ENCODE results near the gene GLUD1. TPM values are rescaled to one million over a fixed set of nuclear protein-coding genes. Genes with fewer than 3 reads are reported as not detected.
A peak's percentile ranks its signal among the peaks of the same experiment; 100 is the strongest.
"Not testable (repeated sequence)": the region's sequence is repeated elsewhere in the genome, so short reads cannot be mapped to it uniquely, and the experiment has no call there.

Gene GLUD1
- total and polyA plus RNA-seq, 2 donors (not counting 1 experiment from before 2014, with no cell fraction given): 130 to 327 TPM

GRCh38 chr10:87133936-87134335 is 39.3 kb upstream of the GLUD1 start:
- not testable (repeated sequence) for H3K4me3 ChIP-seq (replicated peaks in 1 of 4; ENCODE audit: control extremely low read depth in 1 of 4, insufficient read depth in 1 of 4, low read depth in 3 of 4, low read length in 4 of 4); H2AFZ ChIP-seq (ENCODE audit: low read length); DNase-seq (ENCODE audit: low read depth in 2 of 2); H3K9ac ChIP-seq (ENCODE audit: insufficient read depth, low read length); H3K79me2 ChIP-seq (ENCODE audit: control insufficient read depth, insufficient read depth, low read length); H3K4me1 ChIP-seq (ENCODE audit: control insufficient read depth, extremely low read depth, insufficient read depth, low read length); H4K20me1 ChIP-seq (ENCODE audit: control insufficient read depth, extremely low read depth, insufficient read depth, low read length); H3K4me2 ChIP-seq (ENCODE audit: extremely low read depth, insufficient read depth, low read length); H3K36me3 ChIP-seq (ENCODE audit: control insufficient read depth, insufficient read depth, low read length); H3K27ac ChIP-seq (ENCODE audit: insufficient read depth, low read length); H3K27me3 ChIP-seq (ENCODE audit: control insufficient read depth, insufficient read depth, low read length); H3K9me3 ChIP-seq (ENCODE audit: control insufficient read depth, insufficient read depth, low read depth, low read length)

GRCh38 chr10:87132176-87132575 is 37.5 kb upstream of the GLUD1 start:
- H3K4me3 ChIP-seq (replicated peaks in 1 of 4; ENCODE audit: control extremely low read depth in 1 of 4, insufficient read depth in 1 of 4, low read depth in 3 of 4, low read length in 4 of 4); H3K9me3 ChIP-seq (ENCODE audit: control insufficient read depth, insufficient read depth, low read depth, low read length): not testable (repeated sequence)
- peak; percentile 11 to 35 for DNase-seq (ENCODE audit: low read depth in 2 of 2)

GRCh38 chr10:87127607-87128156 is 33.0 kb upstream of the GLUD1 start:
- peak; percentile 4 to 50 for DNase-seq (ENCODE audit: low read depth in 2 of 2)
- not testable (repeated sequence) for H3K27ac ChIP-seq (ENCODE audit: insufficient read depth, low read length); H3K4me1 ChIP-seq (ENCODE audit: control insufficient read depth, extremely low read depth, insufficient read depth, low read length); H3K9me3 ChIP-seq (ENCODE audit: control insufficient read depth, insufficient read depth, low read depth, low read length); H3K27me3 ChIP-seq (ENCODE audit: control insufficient read depth, insufficient read depth, low read length); H3K36me3 ChIP-seq (ENCODE audit: control insufficient read depth, insufficient read depth, low read length); H3K79me2 ChIP-seq (ENCODE audit: control insufficient read depth, insufficient read depth, low read length); H2AFZ ChIP-seq (ENCODE audit: low read length); H3K9ac ChIP-seq (ENCODE audit: insufficient read depth, low read length); H3K4me2 ChIP-seq (ENCODE audit: extremely low read depth, insufficient read depth, low read length); H3K4me3 ChIP-seq (replicated peaks in 1 of 4; ENCODE audit: control extremely low read depth in 1 of 4, insufficient read depth in 1 of 4, low read depth in 3 of 4, low read length in 4 of 4); H4K20me1 ChIP-seq (ENCODE audit: control insufficient read depth, extremely low read depth, insufficient read depth, low read length)

More at GRCh38 chr10:87132176-87132575, 37.5 kb upstream of the GLUD1 start:
- H3K36me3 ChIP-seq (ENCODE audit: control insufficient read depth, insufficient read depth, low read length); H3K9ac ChIP-seq (ENCODE audit: insufficient read depth, low read length); H3K4me1 ChIP-seq (ENCODE audit: control insufficient read depth, extremely low read depth, insufficient read depth, low read length); H3K27ac ChIP-seq (ENCODE audit: insufficient read depth, low read length); H3K4me2 ChIP-seq (ENCODE audit: extremely low read depth, insufficient read depth, low read length); H3K27me3 ChIP-seq (ENCODE audit: control insufficient read depth, insufficient read depth, low read length); H3K79me2 ChIP-seq (ENCODE audit: control insufficient read depth, insufficient read depth, low read length); H2AFZ ChIP-seq (ENCODE audit: low read length); H4K20me1 ChIP-seq (ENCODE audit: control insufficient read depth, extremely low read depth, insufficient read depth, low read length): not testable (repeated sequence)

GRCh38 chr10:87127048-87127447 is 32.4 kb upstream of the GLUD1 start:
- H4K20me1 ChIP-seq (ENCODE audit: control insufficient read depth, extremely low read depth, insufficient read depth, low read length); H3K9ac ChIP-seq (ENCODE audit: insufficient read depth, low read length); H3K4me2 ChIP-seq (ENCODE audit: extremely low read depth, insufficient read depth, low read length); H2AFZ ChIP-seq (ENCODE audit: low read length); H3K79me2 ChIP-seq (ENCODE audit: control insufficient read depth, insufficient read depth, low read length); H3K4me1 ChIP-seq (ENCODE audit: control insufficient read depth, extremely low read depth, insufficient read depth, low read length); H3K9me3 ChIP-seq (ENCODE audit: control insufficient read depth, insufficient read depth, low read depth, low read length); H3K27ac ChIP-seq (ENCODE audit: insufficient read depth, low read length); H3K36me3 ChIP-seq (ENCODE audit: control insufficient read depth, insufficient read depth, low read length); H3K4me3 ChIP-seq (replicated peaks in 1 of 4; ENCODE audit: control extremely low read depth in 1 of 4, insufficient read depth in 1 of 4, low read depth in 3 of 4, low read length in 4 of 4); DNase-seq (ENCODE audit: low read depth in 2 of 2); H3K27me3 ChIP-seq (ENCODE audit: control insufficient read depth, insufficient read depth, low read length): not testable (repeated sequence)

- H3K27ac ChIP-seq (ENCODE audit: insufficient read depth, low read length); H2AFZ ChIP-seq (ENCODE audit: low read length); DNase-seq (ENCODE audit: low read depth in 2 of 2): not testable (repeated sequence)
Measured at GRCh38 chr10:87123351-87123750, 28.7 kb upstream of the GLUD1 start.

GRCh38 chr10:87119029-87119428 is 24.4 kb upstream of the GLUD1 start:
- not testable (repeated sequence) for H3K4me1 ChIP-seq (ENCODE audit: control insufficient read depth, extremely low read depth, insufficient read depth, low read length); H4K20me1 ChIP-seq (ENCODE audit: control insufficient read depth, extremely low read depth, insufficient read depth, low read length); H2AFZ ChIP-seq (ENCODE audit: low read length); H3K4me3 ChIP-seq (replicated peaks in 1 of 4; ENCODE audit: control extremely low read depth in 1 of 4, insufficient read depth in 1 of 4, low read depth in 3 of 4, low read length in 4 of 4); H3K4me2 ChIP-seq (ENCODE audit: extremely low read depth, insufficient read depth, low read length); H3K79me2 ChIP-seq (ENCODE audit: control insufficient read depth, insufficient read depth, low read length); H3K9me3 ChIP-seq (ENCODE audit: control insufficient read depth, insufficient read depth, low read depth, low read length); H3K27ac ChIP-seq (ENCODE audit: insufficient read depth, low read length); DNase-seq (ENCODE audit: low read depth in 2 of 2); H3K27me3 ChIP-seq (ENCODE audit: control insufficient read depth, insufficient read depth, low read length); H3K9ac ChIP-seq (ENCODE audit: insufficient read depth, low read length); H3K36me3 ChIP-seq (ENCODE audit: control insufficient read depth, insufficient read depth, low read length)

More at GRCh38 chr10:87123351-87123750, 28.7 kb upstream of the GLUD1 start:
- H3K36me3 ChIP-seq (ENCODE audit: control insufficient read depth, insufficient read depth, low read length); H3K4me1 ChIP-seq (ENCODE audit: control insufficient read depth, extremely low read depth, insufficient read depth, low read length); H3K9ac ChIP-seq (ENCODE audit: insufficient read depth, low read length); H3K27me3 ChIP-seq (ENCODE audit: control insufficient read depth, insufficient read depth, low read length); H3K79me2 ChIP-seq (ENCODE audit: control insufficient read depth, insufficient read depth, low read length); H3K4me2 ChIP-seq (ENCODE audit: extremely low read depth, insufficient read depth, low read length); H3K4me3 ChIP-seq (replicated peaks in 1 of 4; ENCODE audit: control extremely low read depth in 1 of 4, insufficient read depth in 1 of 4, low read depth in 3 of 4, low read length in 4 of 4); H4K20me1 ChIP-seq (ENCODE audit: control insufficient read depth, extremely low read depth, insufficient read depth, low read length); H3K9me3 ChIP-seq (ENCODE audit: control insufficient read depth, insufficient read depth, low read depth, low read length): not testable (repeated sequence)

GRCh38 chr10:87118122-87118521 is 23.5 kb upstream of the GLUD1 start:
- H3K27me3 ChIP-seq (ENCODE audit: control insufficient read depth, insufficient read depth, low read length); H3K4me3 ChIP-seq (replicated peaks in 1 of 4; ENCODE audit: control extremely low read depth in 1 of 4, insufficient read depth in 1 of 4, low read depth in 3 of 4, low read length in 4 of 4); H3K4me1 ChIP-seq (ENCODE audit: control insufficient read depth, extremely low read depth, insufficient read depth, low read length); DNase-seq (ENCODE audit: low read depth in 2 of 2); H2AFZ ChIP-seq (ENCODE audit: low read length); H3K9ac ChIP-seq (ENCODE audit: insufficient read depth, low read length); H3K9me3 ChIP-seq (ENCODE audit: control insufficient read depth, insufficient read depth, low read depth, low read length); H3K79me2 ChIP-seq (ENCODE audit: control insufficient read depth, insufficient read depth, low read length); H3K36me3 ChIP-seq (ENCODE audit: control insufficient read depth, insufficient read depth, low read length); H3K4me2 ChIP-seq (ENCODE audit: extremely low read depth, insufficient read depth, low read length); H4K20me1 ChIP-seq (ENCODE audit: control insufficient read depth, extremely low read depth, insufficient read depth, low read length); H3K27ac ChIP-seq (ENCODE audit: insufficient read depth, low read length): not testable (repeated sequence)

Data from fibroblast of lung (primary cell).